GM21528 (cell line): Measurements from ENCODE around the gene DTX3L.

Source experiments
- ATAC-seq: cut with Tn5 transposase; IDR thresholded peaks from one replicate; pipeline ENCODE4 v1.9.1; 2021; ENCODE audit warnings: mild to moderate bottlenecking, moderate library complexity; ENCODE audit not compliant: unreplicated experiment, low FRiP score

DTX3L gene

GRCh38 chr3:122564155-122564912 is at the start of gene DTX3L, which contains the start of gene PARP9:
DTX3L (plus strand) TSS chr3:122564338; CDS start chr3:122564427, 89 bp downstream.
PARP9 (minus strand) TSS chr3:122564300; CDS start chr3:122559620, 4,680 bp downstream.
- ATAC-seq: peak; percentile 73

GRCh38 chr3:122515020-122515468 is 49.1 kb upstream of the DTX3L start:
- ATAC-seq: no peak

- ATAC-seq: no peak
These were observed 48.3 kb upstream of the DTX3L start for GRCh38 chr3:122515870-122516269.

- no peak for ATAC-seq
These were observed 47.2 kb upstream of the DTX3L start for GRCh38 chr3:122516846-122517360.

- no peak for ATAC-seq
These were observed 44.4 kb upstream of the DTX3L start for GRCh38 chr3:122519693-122520092.

- no peak for ATAC-seq
These were observed 43.3 kb upstream of the DTX3L start for GRCh38 chr3:122520861-122521260.

GRCh38 chr3:122523317-122523716 is 40.8 kb upstream of the DTX3L start:
- ATAC-seq: no peak

- ATAC-seq: no peak
These were observed 34.0 kb upstream of the DTX3L start for GRCh38 chr3:122530164-122530563.

GRCh38 chr3:122533480-122533879 is 30.7 kb upstream of the DTX3L start:
- no peak for ATAC-seq

- peak; percentile 98 for ATAC-seq
These were observed 30.2 kb upstream of the DTX3L start for GRCh38 chr3:122533931-122534334.

GRCh38 chr3:122535964-122536631 is 28.0 kb upstream of the DTX3L start:
- no peak for ATAC-seq

- no peak for ATAC-seq
These were observed 27.5 kb upstream of the DTX3L start for GRCh38 chr3:122536632-122537001.

- no peak for ATAC-seq
These were observed 25.1 kb upstream of the DTX3L start for GRCh38 chr3:122538956-122539490.

GRCh38 chr3:122546151-122546550 is 18.0 kb upstream of the DTX3L start:
- ATAC-seq: no peak

- ATAC-seq: no peak
These were observed 16.1 kb upstream of the DTX3L start for GRCh38 chr3:122548076-122548475.

GRCh38 chr3:122548619-122549018 is 15.5 kb upstream of the DTX3L start:
- no peak for ATAC-seq

- ATAC-seq: no peak
These were observed 11.0 kb upstream of the DTX3L start for GRCh38 chr3:122553171-122553570.

- no peak for ATAC-seq
These were observed 8.7 kb upstream of the DTX3L start for GRCh38 chr3:122555275-122556071.

GRCh38 chr3:122557356-122557755 is 6.8 kb upstream of the DTX3L start:
- no peak for ATAC-seq

GRCh38 chr3:122558605-122559004 is 5.5 kb upstream of the DTX3L start:
- no peak for ATAC-seq

- no peak for ATAC-seq
These were observed 4.2 kb upstream of the DTX3L start for GRCh38 chr3:122559906-122560305.
